AG08396 (cell line): ENCODE results near the gene DDX56.

Experiments
- DNase-seq: peaks from one replicate; pipeline ENCODE4 v3.0.0; 2012; ENCODE audit warnings: low spot score, mixed read lengths

Gene DDX56

GRCh38 chr7:44534501-44534900 is 39.2 kb downstream of the DDX56 start:
- DNase-seq: peak; percentile 63

GRCh38 chr7:44534087-44534486 is 39.6 kb downstream of the DDX56 start:
- peak; percentile 54 for DNase-seq

- DNase-seq: peak; percentile 59
These were observed 40.2 kb downstream of the DDX56 start for GRCh38 chr7:44533301-44534055.

GRCh38 chr7:44531421-44532380 is 42.0 kb downstream of the DDX56 start:
- DNase-seq: no peak

- no peak for DNase-seq
These were observed 42.7 kb downstream of the DDX56 start for GRCh38 chr7:44530990-44531389.

- no peak for DNase-seq
These were observed 48.8 kb downstream of the DDX56 start for GRCh38 chr7:44524811-44525388.

- no peak for DNase-seq
These were observed 51.4 kb downstream of the DDX56 start for GRCh38 chr7:44522315-44522714.

- no peak for DNase-seq
These were observed 52.2 kb downstream of the DDX56 start for GRCh38 chr7:44521347-44522095.

GRCh38 chr7:44520574-44520973 is 53.1 kb downstream of the DDX56 start:
- no peak for DNase-seq

GRCh38 chr7:44519546-44519945 is 54.2 kb downstream of the DDX56 start:
- no peak for DNase-seq

GRCh38 chr7:44518761-44519160 is 54.9 kb downstream of the DDX56 start:
- no peak for DNase-seq

GRCh38 chr7:44517175-44517574 is 56.5 kb downstream of the DDX56 start:
- DNase-seq: no peak
